ENCODE results near the gene MRPL58. TPM values are rescaled to one million over a fixed set of nuclear protein-coding genes. Genes with fewer than 3 reads are reported as not detected.
"Not testable (repeated sequence)": the region's sequence is repeated elsewhere in the genome, so short reads cannot be mapped to it uniquely, and the experiment has no call there.

MRPL58 gene
- polyA plus RNA-seq, 3 donors: 18.9 to 52.6 (median 44.4) TPM

- Histone ChIP-seq H3K4me2 (replicated peaks; ENCODE audit: extremely low read depth, low read length, poor library complexity, severe bottlenecking) (no peak overlapping the region), H3K79me2 (ENCODE audit: insufficient read depth, low read length) (peaks cover 41% of the 10 kb centered on the region), H3K9ac (ENCODE audit: insufficient read depth, low read length, poor library complexity, severe bottlenecking) (no peak overlapping the region), H3K36me3 (replicated peaks in 1 of 2; ENCODE audit: control insufficient read depth in 1 of 2, insufficient read depth in 2 of 2, low read length in 2 of 2) (peaks cover 28 to 35% of the 10 kb centered on the region in 2 donors), H3K27me3 (ENCODE audit: control insufficient read depth in 2 of 2, insufficient read depth in 2 of 2, low read length in 2 of 2) (no peaks in the 10 kb centered on the region), H3K9me3 (replicated peaks in 1 of 2; ENCODE audit: control insufficient read depth in 1 of 2, insufficient read depth in 1 of 2, low read length in 2 of 2) (no peaks in the 10 kb centered on the region), H3K4me1 (ENCODE audit: control insufficient read depth in 1 of 2, insufficient read depth in 2 of 2, low read length in 2 of 2) (peaks cover 18 to 25% of the 10 kb centered on the region in 2 donors), H3K27ac (ENCODE audit: low read depth in 1 of 2, low read length in 2 of 2) (no peak overlapping the region), H4K20me1 (ENCODE audit: insufficient read depth, low read length) (peaks cover 12% of the 10 kb centered on the region), H3K4me3 (replicated peaks in 1 of 3; ENCODE audit: low read depth in 2 of 3, low read length in 3 of 3) (no peak overlapping the region), H2AFZ (ENCODE audit: insufficient read depth, low read depth, low read length, poor library complexity, severe bottlenecking) (no peak overlapping the region)
- H3K36me3 Mint-ChIP-seq: peaks cover 32 to 36% of the 10 kb centered on the region in 2 donors
- H3K4me3 Mint-ChIP-seq: no peak overlapping the region
- intact Hi-C loops (cut with micrococcal nuclease): loop anchor here (5.0 kb wide), 1 partner anchor 138 kb away; the partner anchor contains the start of gene SUMO2 (in 2 of the 2)
- peaks cover 23% of the 10 kb centered on the region for H3K4me1 Mint-ChIP-seq
- H3K27me3 Mint-ChIP-seq (ENCODE audit: low read depth in 3 of 3): peaks cover 0 to 2% (median 0%) of the 10 kb centered on the region in 3 donors
- H3K27ac Mint-ChIP-seq: peak overlapping the region in 1 of 7 donors; percentile 46
- no peak for DNase-seq
- WGBS (ENCODE audit: insufficient coverage): no CpG with 5 or more reads among the region's 7 CpGs
- peaks cover 0 to 2% (median 0%) of the 10 kb centered on the region in 7 donors for H3K9me3 Mint-ChIP-seq
- TF ChIP-seq CTCF (IDR thresholded peaks at IDR 0.05): no peak
Measured at GRCh38 chr17:75044716-75045115, 32.2 kb downstream of the MRPL58 start.

- not testable (repeated sequence) for H3K27me3 Mint-ChIP-seq (ENCODE audit: low read depth in 3 of 3); DNase-seq; H3K9me3 ChIP-seq (replicated peaks in 1 of 2; ENCODE audit: control insufficient read depth in 1 of 2, insufficient read depth in 1 of 2, low read length in 2 of 2); H3K27me3 ChIP-seq (ENCODE audit: control insufficient read depth in 2 of 2, insufficient read depth in 2 of 2, low read length in 2 of 2); H3K9me3 Mint-ChIP-seq
- Histone ChIP-seq H3K4me1 (ENCODE audit: control insufficient read depth in 1 of 2, insufficient read depth in 2 of 2, low read length in 2 of 2) (peaks cover 18 to 25% of the 10 kb centered on the region in 2 donors), H3K27ac (ENCODE audit: low read depth in 1 of 2, low read length in 2 of 2) (peak overlapping the region; percentile 96), H3K9ac (ENCODE audit: insufficient read depth, low read length, poor library complexity, severe bottlenecking) (peak overlapping the region; percentile 97), H2AFZ (ENCODE audit: insufficient read depth, low read depth, low read length, poor library complexity, severe bottlenecking) (peak overlapping the region; percentile 97), H4K20me1 (ENCODE audit: insufficient read depth, low read length) (peaks cover 12% of the 10 kb centered on the region), H3K79me2 (ENCODE audit: insufficient read depth, low read length) (peaks cover 41% of the 10 kb centered on the region), H3K36me3 (replicated peaks in 1 of 2; ENCODE audit: control insufficient read depth in 1 of 2, insufficient read depth in 2 of 2, low read length in 2 of 2) (peaks cover 26 to 34% of the 10 kb centered on the region in 2 donors), H3K4me3 (replicated peaks in 1 of 3; ENCODE audit: low read depth in 2 of 3, low read length in 3 of 3) (peak overlapping the region; percentile 57 to 100 (median 97)), H3K4me2 (replicated peaks; ENCODE audit: extremely low read depth, low read length, poor library complexity, severe bottlenecking) (peak overlapping the region; percentile 88)
- Mint-ChIP-seq H3K4me1 (peaks cover 23% of the 10 kb centered on the region), H3K36me3 (peaks cover 20 to 35% of the 10 kb centered on the region in 2 donors), H3K27ac (peak overlapping the region; percentile 93 to 98 (median 97)), H3K4me3 (peak overlapping the region; percentile 92 to 94)
- 22% methylated on average over 15 of the region's 25 CpGs for WGBS (ENCODE audit: insufficient coverage)
- intact Hi-C loops (cut with micrococcal nuclease): loop anchor here (5.0 kb wide), 1 partner anchor 136 kb away; the partner anchor contains the start of gene SUMO2 (in 2 of the 2)
Measured at GRCh38 chr17:75045946-75046406, 33.5 kb downstream of the MRPL58 start.
